Astrocyte (in vitro differentiated cells and primary cell): ENCODE results near the gene OSTM1.

Source experiments
- CTCF ChIP-seq: IDR thresholded peaks from 2 replicates; pipeline ENCODE4 v1.5.1; 2011; ENCODE audit warnings: low read depth, mild to moderate bottlenecking, inconsistent platforms, low read length, moderate library complexity; ENCODE audit not compliant: insufficient read depth
- EZH2 ChIP-seq: IDR thresholded peaks from 2 replicates; pipeline ENCODE4 v1.6.1; 2012; ENCODE audit warnings: mild to moderate bottlenecking, low read length, inconsistent platforms; ENCODE audit not compliant: insufficient read depth

GRCh38 chr6:108004861-108005260 lies 69.7 kb downstream of the OSTM1 start:
- TF ChIP-seq CTCF (no peak), EZH2 (no peak)
